Lower leg skin (tissue), 4 donors: ENCODE data around the gene MORN4. TPM values are rescaled to one million over a fixed set of nuclear protein-coding genes. Genes with fewer than 3 reads are reported as not detected.

Experiments
- DNase-seq, 2 donors: peaks; one replicate each; pipeline ENCODE4 v3.0.0-alpha.2; 2019; ENCODE audit warnings: low spot score in 2 of 2
- H3K4me3 ChIP-seq: fragments of 200-600 bp; sonication (generic); 2 replicates; pipeline ENCODE4 v1.5.1; 2017; ENCODE audit warnings: mild to moderate bottlenecking, low read depth; ENCODE audit not compliant: poor library complexity, severe bottlenecking
- POLR2A ChIP-seq, 2 donors: fragments of 450-650 bp; IDR thresholded peaks; one replicate each; pipeline ENCODE4 v1.6.1; 2016 to 2017; ENCODE audit warnings: antibody characterized with exemption in 2 of 2, mild to moderate bottlenecking in 1 of 2, moderate library complexity in 1 of 2
- WGBS, 2 donors: methylation state at CpG; one replicate each; pipeline ENCODE4 v1.1.5; 2018; 5-methylcytosine and 5-hydroxymethylcytosine counted together
- intact Hi-C: fragments of 100-400 bp; cut with DNase I; formaldehyde crosslinking; loops from one replicate; pipeline ENCODE4 v1.15.0; 2023; ENCODE audit warnings: low total_unique reads
- total RNA-seq, 4 donors: library from RNA; depleted of rRNA; stranded (reverse); fragments of >200 nt; gene quantifications; one replicate each; pipeline ENCODE4 v1.1.0, GENCODE V29; 2016
- TF ChIP-seq, protein P1 (sequence below), 3 donors: fragments of 450-650 bp; IDR thresholded peaks; one replicate each; pipeline ENCODE4 v1.5.1; 2016; ENCODE audit warnings: antibody characterized with exemption in 3 of 3, mild to moderate bottlenecking in 3 of 3, moderate library complexity in 2 of 3

Gene MORN4
- total RNA-seq, 4 donors from 2014 or later, result 1.6 to 7.5 (median 2.2) TPM

DNA sequence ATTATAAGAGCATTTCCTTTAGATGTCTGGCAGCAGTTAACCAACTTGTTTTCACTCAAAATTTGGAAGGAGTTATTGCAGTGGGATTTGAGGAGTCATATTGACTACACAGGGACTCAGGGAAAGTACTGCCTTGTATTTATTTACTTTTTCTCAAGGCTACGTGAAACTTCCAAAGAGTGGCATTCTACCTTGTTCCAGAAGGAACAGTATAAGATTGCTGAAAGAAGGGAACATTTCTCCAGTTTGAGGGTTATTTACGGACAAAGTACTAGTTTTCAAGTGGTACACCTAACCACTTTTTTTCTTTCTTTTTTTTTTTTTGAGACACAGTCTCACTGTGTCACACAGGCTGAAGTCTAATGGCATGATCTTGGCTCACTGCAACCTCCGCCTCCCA lies 5.1 kb downstream of the MORN4 start:
- TF ChIP-seq POLR2A (IDR thresholded peaks at IDR 0.05), result no peak
- TF ChIP-seq, protein P1, sequence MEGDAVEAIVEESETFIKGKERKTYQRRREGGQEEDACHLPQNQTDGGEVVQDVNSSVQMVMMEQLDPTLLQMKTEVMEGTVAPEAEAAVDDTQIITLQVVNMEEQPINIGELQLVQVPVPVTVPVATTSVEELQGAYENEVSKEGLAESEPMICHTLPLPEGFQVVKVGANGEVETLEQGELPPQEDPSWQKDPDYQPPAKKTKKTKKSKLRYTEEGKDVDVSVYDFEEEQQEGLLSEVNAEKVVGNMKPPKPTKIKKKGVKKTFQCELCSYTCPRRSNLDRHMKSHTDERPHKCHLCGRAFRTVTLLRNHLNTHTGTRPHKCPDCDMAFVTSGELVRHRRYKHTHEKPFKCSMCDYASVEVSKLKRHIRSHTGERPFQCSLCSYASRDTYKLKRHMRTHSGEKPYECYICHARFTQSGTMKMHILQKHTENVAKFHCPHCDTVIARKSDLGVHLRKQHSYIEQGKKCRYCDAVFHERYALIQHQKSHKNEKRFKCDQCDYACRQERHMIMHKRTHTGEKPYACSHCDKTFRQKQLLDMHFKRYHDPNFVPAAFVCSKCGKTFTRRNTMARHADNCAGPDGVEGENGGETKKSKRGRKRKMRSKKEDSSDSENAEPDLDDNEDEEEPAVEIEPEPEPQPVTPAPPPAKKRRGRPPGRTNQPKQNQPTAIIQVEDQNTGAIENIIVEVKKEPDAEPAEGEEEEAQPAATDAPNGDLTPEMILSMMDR (IDR thresholded peaks at IDR 0.05), result no peak
- 87 to 91% methylated on average over 3 of the region's 3 CpGs for WGBS, 2 donors
- no peak for DNase-seq
- no peak overlapping the region for H3K4me3 ChIP-seq
- intact Hi-C loops, result no loop called here

DNA sequence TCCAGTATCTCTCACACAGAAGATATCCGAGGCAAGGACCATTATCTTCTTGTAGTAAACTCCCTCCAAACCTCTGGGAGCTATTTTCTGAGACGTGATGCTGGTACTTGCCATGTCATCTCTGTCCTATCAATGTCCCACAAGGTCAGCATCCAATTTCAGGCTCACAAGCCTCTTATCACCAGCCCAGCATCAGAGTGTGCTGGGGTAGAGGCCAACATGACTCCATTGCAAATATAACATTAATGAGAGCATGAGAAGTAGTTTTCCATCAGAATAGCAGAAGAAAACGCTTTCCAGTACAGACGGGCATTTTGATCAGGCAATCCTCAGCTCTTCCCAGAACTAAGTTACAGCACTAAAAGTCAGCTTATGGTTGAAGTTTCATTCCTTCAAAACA lies 5.6 kb downstream of the MORN4 start:
- intact Hi-C loops, result no loop called here
- no peak for DNase-seq
- H3K4me3 ChIP-seq, result no peak overlapping the region
- 87 to 90% methylated on average over 4 of the region's 4 CpGs for WGBS, 2 donors
- TF ChIP-seq POLR2A (IDR thresholded peaks at IDR 0.05), result no peak
- TF ChIP-seq, protein P1 (IDR thresholded peaks at IDR 0.05), result no peak

DNA sequence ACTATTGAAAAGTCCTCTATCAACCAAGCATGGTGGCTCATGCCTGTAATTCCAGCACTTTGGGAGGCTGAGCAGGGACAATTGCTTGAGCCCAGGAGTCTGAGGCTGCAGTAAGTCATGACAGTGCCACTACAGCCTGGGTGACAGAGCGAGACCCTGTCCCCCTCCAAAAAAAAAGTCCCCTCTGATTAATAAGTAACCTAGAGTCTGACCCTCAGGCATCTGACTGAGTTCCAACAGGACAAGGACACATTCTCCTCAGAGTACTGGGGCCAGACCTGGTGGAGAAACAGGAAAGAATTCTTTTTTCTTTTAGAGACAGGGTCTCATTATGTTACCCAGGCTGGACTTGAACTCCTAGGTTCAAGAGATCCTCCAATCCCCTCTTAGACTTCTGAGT lies 10.0 kb downstream of the MORN4 start:
- no peak for DNase-seq
- intact Hi-C loops, result no loop called here
- WGBS, 2 donors, result 92 to 100% methylated on average over 1 of the region's 1 CpG
- no peak overlapping the region for H3K4me3 ChIP-seq
- TF ChIP-seq POLR2A (IDR thresholded peaks at IDR 0.05), result no peak
- TF ChIP-seq, protein P1 (IDR thresholded peaks at IDR 0.05), result no peak

DNA sequence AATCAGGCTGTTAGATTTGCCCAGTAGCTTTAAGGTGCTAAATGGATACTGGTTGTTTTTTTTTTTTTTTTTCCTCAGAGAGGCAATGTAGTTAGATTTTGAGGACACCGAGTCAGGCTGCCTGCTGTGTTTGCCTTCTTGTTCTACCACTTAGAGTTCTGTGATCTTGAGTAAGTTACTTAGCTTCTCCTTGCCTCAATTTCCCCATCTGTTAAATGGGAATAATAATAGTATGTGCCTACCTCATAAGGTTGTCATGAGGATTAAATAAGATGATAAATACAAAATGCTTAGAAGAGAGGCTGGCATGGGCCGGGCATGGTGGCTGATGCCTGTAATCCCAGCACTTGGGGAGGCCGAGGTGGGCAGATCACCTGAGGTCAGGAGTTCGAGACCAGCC lies 14.6 kb downstream of the MORN4 start:
- DNase-seq, result no peak
- TF ChIP-seq, protein P1 (IDR thresholded peaks at IDR 0.05), result no peak
- no peak for TF ChIP-seq POLR2A (IDR thresholded peaks at IDR 0.05)
- WGBS, 2 donors, result 96 to 99% methylated on average over 4 of the region's 4 CpGs
- H3K4me3 ChIP-seq, result no peak overlapping the region
- intact Hi-C loops, result loop anchor here (10.0 kb wide), 1 partner anchor 154 kb away; no protein-coding TSS in a partner anchor

DNA sequence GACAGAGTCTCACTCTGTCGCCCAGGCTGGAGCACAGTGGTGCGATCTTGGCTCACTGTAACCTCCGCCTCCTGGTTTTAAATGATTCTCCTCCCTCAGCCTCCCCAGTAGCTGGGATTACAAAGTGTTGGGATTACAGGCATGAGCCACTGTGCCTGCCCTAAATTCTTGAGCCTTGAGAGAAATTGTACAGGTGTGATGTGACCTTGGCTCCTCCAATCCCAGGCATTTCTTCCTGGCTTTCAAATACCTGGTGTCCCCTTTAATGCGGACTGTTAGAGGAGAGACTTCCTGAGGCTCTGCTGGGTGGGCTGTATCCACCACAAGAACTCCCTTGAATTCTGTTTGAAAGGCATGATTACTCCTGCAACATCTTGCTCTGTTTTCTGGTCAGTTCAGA lies 15.0 kb downstream of the MORN4 start:
- WGBS, 2 donors, result 96 to 99% methylated on average over 4 of the region's 4 CpGs

More for the DNA sequence above, 15.0 kb downstream of the MORN4 start:
- intact Hi-C loops, result loop anchor here (10.0 kb wide), 1 partner anchor 153 kb away; no protein-coding TSS in a partner anchor
- no peak for TF ChIP-seq POLR2A (IDR thresholded peaks at IDR 0.05)
- TF ChIP-seq, protein P1 (IDR thresholded peaks at IDR 0.05), result no peak
- no peak overlapping the region for H3K4me3 ChIP-seq
- DNase-seq, result no peak
